Measurements from ENCODE around the gene ATAD3C. TPM values are rescaled to one million over a fixed set of nuclear protein-coding genes. Genes with fewer than 3 reads are reported as not detected.

The ATAD3C gene
- total RNA-seq, 1 donor from 2014 or later: 10.2 TPM

DNA sequence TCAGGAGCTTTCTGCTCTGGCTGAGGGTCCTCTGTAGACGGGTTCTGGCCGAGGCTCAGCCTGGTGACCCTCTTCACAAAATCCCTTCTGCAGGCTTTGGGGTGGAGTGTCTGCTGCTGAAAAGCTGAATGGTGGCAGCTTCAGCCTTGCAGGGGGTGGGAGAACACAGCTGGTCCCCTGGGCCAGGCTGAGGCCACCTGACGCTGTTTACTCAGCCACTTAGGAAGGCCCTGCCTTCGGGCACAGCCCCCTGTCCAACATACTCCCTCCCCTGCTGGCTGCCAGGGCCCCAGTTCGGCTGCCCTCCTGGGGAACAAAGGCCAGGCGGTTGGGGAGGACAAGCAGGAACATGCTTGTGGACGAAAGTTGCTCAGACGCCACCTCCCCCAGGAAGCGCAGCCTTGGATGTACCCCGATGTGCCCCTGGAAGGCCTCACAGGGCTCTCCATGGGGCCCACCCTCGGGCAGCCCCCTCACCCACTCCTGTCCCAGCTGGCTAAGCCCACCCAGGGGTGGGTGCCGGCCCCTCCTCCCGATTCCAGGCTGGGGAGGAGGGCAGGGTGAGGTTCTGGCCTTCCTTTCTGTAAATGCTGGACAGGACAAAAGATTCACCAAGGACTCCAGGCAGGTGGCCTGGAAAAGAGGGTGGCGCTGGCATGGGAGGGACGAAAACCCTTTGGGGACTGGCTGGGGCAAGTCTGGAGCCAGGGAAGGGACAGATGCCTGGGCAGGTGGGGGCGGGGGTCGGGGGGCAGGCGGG lies 28.2 kb upstream of the ATAD3C start, which contains the start of gene ANKRD65:
Gene ANKRD65, minus strand, starts transcription at position 130 of the 760 bp plus-strand sequence. CDS start 271 bp downstream, outside the sequence.
- DNase-seq: peak; percentile 52
- H3K27ac Mint-ChIP-seq (ENCODE audit: unreplicated experiment): peak within 1 kb of the TSS; percentile 76
- peak within 1 kb of the TSS; percentile 34 for H3K4me3 Mint-ChIP-seq (ENCODE audit: unreplicated experiment)
- peaks cover 2% of the 10 kb centered on the region for H3K27me3 Mint-ChIP-seq (ENCODE audit: unreplicated experiment)
- H3K36me3 Mint-ChIP-seq (ENCODE audit: unreplicated experiment): no peaks in the 10 kb centered on the region
- TF ChIP-seq, protein P1, sequence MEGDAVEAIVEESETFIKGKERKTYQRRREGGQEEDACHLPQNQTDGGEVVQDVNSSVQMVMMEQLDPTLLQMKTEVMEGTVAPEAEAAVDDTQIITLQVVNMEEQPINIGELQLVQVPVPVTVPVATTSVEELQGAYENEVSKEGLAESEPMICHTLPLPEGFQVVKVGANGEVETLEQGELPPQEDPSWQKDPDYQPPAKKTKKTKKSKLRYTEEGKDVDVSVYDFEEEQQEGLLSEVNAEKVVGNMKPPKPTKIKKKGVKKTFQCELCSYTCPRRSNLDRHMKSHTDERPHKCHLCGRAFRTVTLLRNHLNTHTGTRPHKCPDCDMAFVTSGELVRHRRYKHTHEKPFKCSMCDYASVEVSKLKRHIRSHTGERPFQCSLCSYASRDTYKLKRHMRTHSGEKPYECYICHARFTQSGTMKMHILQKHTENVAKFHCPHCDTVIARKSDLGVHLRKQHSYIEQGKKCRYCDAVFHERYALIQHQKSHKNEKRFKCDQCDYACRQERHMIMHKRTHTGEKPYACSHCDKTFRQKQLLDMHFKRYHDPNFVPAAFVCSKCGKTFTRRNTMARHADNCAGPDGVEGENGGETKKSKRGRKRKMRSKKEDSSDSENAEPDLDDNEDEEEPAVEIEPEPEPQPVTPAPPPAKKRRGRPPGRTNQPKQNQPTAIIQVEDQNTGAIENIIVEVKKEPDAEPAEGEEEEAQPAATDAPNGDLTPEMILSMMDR (IDR thresholded peaks at IDR 0.05; ENCODE audit: partially characterized antibody, unreplicated experiment): no peak
- H3K9me3 Mint-ChIP-seq (ENCODE audit: unreplicated experiment): peaks cover 11% of the 10 kb centered on the region
- peaks cover 17% of the 10 kb centered on the region for H3K4me1 Mint-ChIP-seq (ENCODE audit: low read depth, unreplicated experiment)

DNA sequence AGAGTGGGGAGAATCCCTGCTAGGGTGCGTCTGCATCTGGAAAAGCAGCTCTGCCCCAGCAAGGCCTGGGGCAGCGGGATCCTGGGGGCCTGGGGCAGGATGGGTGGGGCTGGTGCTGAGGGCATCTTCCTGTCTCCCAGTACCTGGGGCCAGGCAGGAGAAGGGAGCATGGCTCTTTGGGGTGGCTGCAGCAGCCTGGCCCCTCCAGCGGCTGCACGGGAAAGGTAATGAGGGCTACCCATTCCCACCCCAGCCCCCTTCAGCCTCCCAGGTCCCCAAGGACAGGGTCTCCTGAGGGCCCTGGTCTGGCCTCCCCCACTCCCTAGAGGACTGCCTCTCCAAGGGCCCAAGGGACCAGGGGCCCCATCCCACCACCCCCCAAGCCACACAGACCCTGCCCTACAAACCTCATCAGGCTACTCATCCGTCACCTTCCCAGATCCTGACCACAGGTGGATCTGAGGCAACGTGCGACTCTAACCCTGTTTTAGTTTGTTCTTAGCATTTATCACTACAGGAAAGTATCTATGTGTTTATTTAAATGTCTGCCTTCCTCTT lies 27.5 kb upstream of the ATAD3C start:
- Mint-ChIP-seq H3K4me3 (ENCODE audit: unreplicated experiment) (no peak overlapping the region), H3K27me3 (ENCODE audit: unreplicated experiment) (peaks cover 2% of the 10 kb centered on the region), H3K4me1 (ENCODE audit: low read depth, unreplicated experiment) (peaks cover 17% of the 10 kb centered on the region), H3K9me3 (ENCODE audit: unreplicated experiment) (peaks cover 11% of the 10 kb centered on the region), H3K36me3 (ENCODE audit: unreplicated experiment) (no peaks in the 10 kb centered on the region), H3K27ac (ENCODE audit: unreplicated experiment) (no peak overlapping the region)
- DNase-seq: no peak
- TF ChIP-seq, protein P1 (IDR thresholded peaks at IDR 0.05; ENCODE audit: partially characterized antibody, unreplicated experiment): no peak

DNA sequence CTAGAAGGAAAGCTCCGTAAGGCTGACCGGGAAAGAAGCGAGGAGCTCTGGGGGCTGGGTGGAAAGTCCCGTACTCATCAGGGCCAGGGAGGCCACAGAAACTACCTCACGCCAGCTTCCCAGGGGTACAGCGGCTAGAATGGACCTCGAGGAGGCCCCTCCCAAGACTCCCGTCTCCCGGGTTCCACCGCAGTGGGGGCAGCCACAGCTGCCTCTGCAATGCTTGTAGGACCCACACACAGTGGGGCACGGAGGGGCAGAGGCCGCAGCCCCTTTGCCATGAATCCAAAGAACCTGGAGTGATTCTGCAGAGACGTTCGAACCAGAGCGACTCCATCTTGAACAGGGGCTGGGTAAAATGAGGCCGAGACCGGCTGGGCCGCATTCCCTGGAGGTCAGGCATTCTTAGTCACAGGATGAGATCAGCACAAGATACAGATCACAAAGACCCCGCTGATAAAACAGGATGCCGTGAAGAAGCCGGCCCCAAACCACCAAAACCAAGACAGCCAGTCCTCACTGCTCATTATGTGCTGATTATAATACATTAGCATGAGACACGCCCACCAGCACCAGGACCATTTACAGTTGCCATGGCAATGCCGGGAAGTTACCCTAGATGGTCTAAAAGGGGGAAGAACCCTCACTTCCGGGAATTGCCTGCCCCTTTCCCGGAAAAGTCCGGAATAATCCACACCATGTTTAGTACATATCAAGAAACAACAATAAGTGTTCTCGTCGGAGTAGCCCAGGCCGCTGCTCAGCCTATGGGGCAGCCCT lies 26.8 kb upstream of the ATAD3C start:
- peaks cover 2% of the 10 kb centered on the region for H3K27me3 Mint-ChIP-seq (ENCODE audit: unreplicated experiment)
- H3K27ac Mint-ChIP-seq (ENCODE audit: unreplicated experiment): no peak overlapping the region
- no peaks in the 10 kb centered on the region for H3K36me3 Mint-ChIP-seq (ENCODE audit: unreplicated experiment)
- no peak for DNase-seq
- no peak overlapping the region for H3K4me3 Mint-ChIP-seq (ENCODE audit: unreplicated experiment)
- TF ChIP-seq, protein P1 (IDR thresholded peaks at IDR 0.05; ENCODE audit: partially characterized antibody, unreplicated experiment): no peak
- peaks cover 11% of the 10 kb centered on the region for H3K9me3 Mint-ChIP-seq (ENCODE audit: unreplicated experiment)
- H3K4me1 Mint-ChIP-seq (ENCODE audit: low read depth, unreplicated experiment): peaks cover 13% of the 10 kb centered on the region

DNA sequence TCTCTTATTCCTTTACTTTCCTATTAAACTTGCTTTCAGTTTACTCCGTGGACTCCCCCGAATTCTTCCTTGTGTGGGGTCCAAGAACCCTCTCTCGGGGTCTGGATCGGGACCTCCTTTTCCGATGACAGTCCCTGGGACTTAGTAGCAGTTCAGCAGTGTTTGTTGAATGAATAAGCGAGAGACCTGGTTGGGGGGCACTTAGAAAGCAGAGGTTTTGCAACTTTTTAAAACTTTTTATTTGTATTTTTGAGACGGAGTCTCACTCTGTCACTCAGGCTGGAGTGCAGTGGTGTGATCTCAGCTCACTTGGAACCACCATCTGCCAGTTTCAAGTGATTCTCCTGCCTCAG lies 26.3 kb upstream of the ATAD3C start:
- H3K9me3 Mint-ChIP-seq (ENCODE audit: unreplicated experiment): peaks cover 10% of the 10 kb centered on the region
- H3K27me3 Mint-ChIP-seq (ENCODE audit: unreplicated experiment): peaks cover 2% of the 10 kb centered on the region
- H3K4me1 Mint-ChIP-seq (ENCODE audit: low read depth, unreplicated experiment): peaks cover 10% of the 10 kb centered on the region
- H3K36me3 Mint-ChIP-seq (ENCODE audit: unreplicated experiment): no peaks in the 10 kb centered on the region
- H3K4me3 Mint-ChIP-seq (ENCODE audit: unreplicated experiment): no peak overlapping the region
- no peak overlapping the region for H3K27ac Mint-ChIP-seq (ENCODE audit: unreplicated experiment)
- DNase-seq: no peak
- TF ChIP-seq, protein P1 (IDR thresholded peaks at IDR 0.05; ENCODE audit: partially characterized antibody, unreplicated experiment): no peak

Measured in glutamatergic neuron (in vitro differentiated cells).